HG02870 (cell line): ENCODE results near the gene SLC6A15.

Experiments
- ATAC-seq: cut with Tn5 transposase; IDR thresholded peaks from one replicate; pipeline ENCODE4 v1.9.1; 2021; ENCODE audit warnings: mild to moderate bottlenecking, moderate library complexity; ENCODE audit not compliant: unreplicated experiment

Gene SLC6A15

DNA sequence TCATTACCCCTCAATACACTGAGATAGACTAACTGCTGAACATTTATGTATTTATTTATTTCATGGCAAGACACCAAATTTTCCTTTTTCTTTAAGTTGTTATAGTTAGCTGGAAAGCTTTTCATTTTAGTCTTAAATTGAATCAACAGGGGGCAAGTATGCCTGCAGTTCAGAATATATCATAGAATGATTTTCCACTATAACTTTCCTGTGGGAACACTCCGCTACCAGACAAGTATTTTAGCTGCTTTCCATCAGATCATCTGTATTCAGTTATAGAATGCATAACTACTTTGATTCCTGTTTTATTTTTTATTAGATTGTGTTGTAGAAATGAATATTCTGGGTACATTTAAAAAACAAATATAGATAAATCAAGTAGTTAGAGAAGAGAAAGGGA is 102.0 kb downstream of the SLC6A15 start:
- ATAC-seq, result no peak
